Cardiac muscle cell (in vitro differentiated cells and primary cell): ENCODE measurements around the gene FLNB. TPM values are rescaled to one million over a fixed set of nuclear protein-coding genes. Genes with fewer than 3 reads are reported as not detected.
A peak's percentile ranks its signal among the peaks of the same experiment; 100 is the strongest.

Experiments used
- DNase-seq, 2 donors: peaks; one replicate each; pipeline versions ENCODE4 v3.0.0 to v3.0.0-alpha.2; 2010 to 2017; ENCODE audit warnings: low read depth in 1 of 2, low spot score in 1 of 2
- H3K27ac ChIP-seq: fragments of 200-600 bp; sonication (generic); 2 replicates; pipeline ENCODE4 v1.5.1; 2016
- H3K27me3 ChIP-seq: fragments of 200-600 bp; sonication (generic); 2 replicates; pipeline ENCODE4 v1.6.0; 2016; ENCODE audit warnings: control low read depth
- H3K36me3 ChIP-seq: fragments of 200-600 bp; sonication (generic); 2 replicates; pipeline ENCODE4 v1.5.1; 2016; ENCODE audit warnings: control low read depth
- H3K4me1 ChIP-seq: fragments of 200-600 bp; sonication (generic); 2 replicates; pipeline ENCODE4 v1.8.1; 2017; ENCODE audit warnings: low read depth, mild to moderate bottlenecking, mixed run types
- H3K4me3 ChIP-seq: fragments of 200-600 bp; sonication (generic); 2 replicates; pipeline ENCODE4 v1.5.1; 2016; ENCODE audit warnings: mild to moderate bottlenecking
- H3K9me3 ChIP-seq: fragments of 200-600 bp; sonication (generic); 2 replicates; pipeline ENCODE4 v1.5.1; 2017; ENCODE audit warnings: low read depth, mild to moderate bottlenecking, control low read depth
- CTCF ChIP-seq: IDR thresholded peaks from 2 replicates; pipeline ENCODE4 v1.5.1; 2012; ENCODE audit warnings: low read depth, mild to moderate bottlenecking, low read length
- polyA plus RNA-seq: library from polyadenylated mRNA; unstranded; fragments of >200 nt; fragmentation: Nextera tagmentation; extraction: Ambion mirVana; gene quantifications from 2 replicates; pipeline ENCODE4 v1.2.1, GENCODE V29; 2016
- total RNA-seq: library from RNA; depleted of rRNA; stranded (reverse); fragments of >200 nt; gene quantifications from 2 replicates; pipeline ENCODE4 v1.2.3, GENCODE V29; 2016

Gene FLNB
- total and polyA plus RNA-seq, 2 experiments from 2014 or later, result 12.1 to 28.7 TPM

GRCh38 chr3:58184982-58185360 is 176.7 kb downstream of the FLNB start:
- peaks cover 17% of the 10 kb centered on the region for H3K4me1 ChIP-seq
- no peaks in the 10 kb centered on the region for H3K9me3 ChIP-seq
- no peak for TF ChIP-seq CTCF
- no peaks in the 10 kb centered on the region for H3K36me3 ChIP-seq
- no peak overlapping the region for H3K27ac ChIP-seq
- H3K4me3 ChIP-seq, result no peak overlapping the region
- no peak for DNase-seq
- H3K27me3 ChIP-seq, result peaks cover 18% of the 10 kb centered on the region

DNA sequence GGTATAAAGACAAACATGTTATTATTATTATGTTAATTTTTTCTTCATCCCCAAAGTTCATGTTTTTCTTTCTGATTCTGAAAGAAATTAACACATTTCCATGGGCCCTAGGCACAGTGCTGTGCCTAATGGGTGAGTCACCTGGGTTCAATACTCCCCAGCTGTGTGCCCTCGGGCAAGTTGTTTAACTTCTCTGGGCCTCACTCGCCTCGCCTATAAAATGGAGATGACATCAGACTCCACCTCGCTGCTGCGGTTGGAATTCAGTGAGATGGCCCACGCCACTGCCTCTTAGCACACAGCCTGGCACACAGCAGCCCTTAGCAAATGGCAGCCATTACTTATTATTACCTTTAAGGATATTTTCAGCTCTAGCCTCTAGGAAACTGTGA is 179.9 kb downstream of the FLNB start:
- Histone ChIP-seq H3K27ac (no peak overlapping the region), H3K36me3 (no peaks in the 10 kb centered on the region), H3K9me3 (no peaks in the 10 kb centered on the region), H3K4me3 (no peak overlapping the region), H3K4me1 (peaks cover 31% of the 10 kb centered on the region), H3K27me3 (peaks cover 7% of the 10 kb centered on the region)
- no peak for DNase-seq
- no peak for TF ChIP-seq CTCF

DNA sequence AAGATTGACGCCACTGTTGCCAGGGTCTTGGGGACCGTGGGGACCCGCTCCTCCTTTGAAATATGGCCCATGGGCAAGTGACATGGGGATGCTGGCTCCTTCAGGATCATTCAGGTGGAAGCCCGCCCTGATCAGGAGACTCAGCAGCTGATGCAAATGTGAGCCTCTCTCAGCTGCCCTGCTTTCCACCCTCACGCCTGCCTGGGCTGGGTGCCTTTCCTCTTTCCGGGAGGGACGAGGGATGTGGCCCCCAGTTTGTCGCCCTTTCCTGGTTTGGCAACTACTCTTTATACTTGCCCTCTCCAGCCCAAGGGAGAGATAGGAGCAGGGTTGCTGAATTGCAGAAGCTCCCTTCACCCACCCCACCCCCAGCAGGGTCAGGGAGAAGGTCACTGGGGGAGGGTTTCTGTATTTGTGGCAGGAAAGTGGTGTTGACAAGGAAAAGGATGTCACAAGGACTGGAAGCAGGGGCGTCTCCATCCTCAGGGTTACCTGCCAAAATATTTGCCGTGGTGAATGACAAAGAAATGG is 180.8 kb downstream of the FLNB start:
- no peak for TF ChIP-seq CTCF
- Histone ChIP-seq H3K27me3 (peaks cover under 1% of the 10 kb centered on the region), H3K4me1 (peaks cover 31% of the 10 kb centered on the region), H3K4me3 (no peak overlapping the region), H3K36me3 (no peaks in the 10 kb centered on the region), H3K27ac (no peak overlapping the region), H3K9me3 (no peaks in the 10 kb centered on the region)
- peak in 1 of 2 donors; percentile 68 for DNase-seq

DNA sequence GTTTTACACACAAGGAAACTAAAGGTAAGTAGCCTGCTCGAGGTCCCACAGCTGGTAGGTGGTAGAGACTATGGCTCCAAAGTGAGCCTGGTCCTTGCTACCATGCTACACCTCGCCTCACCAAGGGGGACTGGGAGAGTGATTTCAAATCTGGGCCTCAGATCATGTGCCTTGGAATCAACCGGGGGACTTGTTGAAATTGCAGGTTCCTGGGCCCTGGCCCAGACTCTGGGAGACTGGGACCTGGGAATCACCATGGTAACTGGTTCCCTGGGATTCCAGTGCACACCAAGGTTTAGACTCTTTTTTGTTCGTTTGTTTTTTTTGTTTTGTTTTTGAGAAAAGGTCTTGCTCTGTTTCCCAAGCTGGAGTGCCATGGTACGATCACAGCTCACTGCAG is 181.5 kb downstream of the FLNB start:
- H3K4me3 ChIP-seq, result no peak overlapping the region
- H3K9me3 ChIP-seq, result no peaks in the 10 kb centered on the region
- TF ChIP-seq CTCF, result no peak
- no peaks in the 10 kb centered on the region for H3K27me3 ChIP-seq
- H3K27ac ChIP-seq, result no peak overlapping the region
- peaks cover 31% of the 10 kb centered on the region for H3K4me1 ChIP-seq
- no peaks in the 10 kb centered on the region for H3K36me3 ChIP-seq
- no peak for DNase-seq

GRCh38 chr3:58190291-58190690 is 182.1 kb downstream of the FLNB start:
- Histone ChIP-seq H3K27ac (no peak overlapping the region), H3K9me3 (no peaks in the 10 kb centered on the region), H3K4me1 (peaks cover 31% of the 10 kb centered on the region), H3K27me3 (no peaks in the 10 kb centered on the region), H3K36me3 (no peaks in the 10 kb centered on the region), H3K4me3 (no peak overlapping the region)
- TF ChIP-seq CTCF, result no peak
- no peak for DNase-seq

DNA sequence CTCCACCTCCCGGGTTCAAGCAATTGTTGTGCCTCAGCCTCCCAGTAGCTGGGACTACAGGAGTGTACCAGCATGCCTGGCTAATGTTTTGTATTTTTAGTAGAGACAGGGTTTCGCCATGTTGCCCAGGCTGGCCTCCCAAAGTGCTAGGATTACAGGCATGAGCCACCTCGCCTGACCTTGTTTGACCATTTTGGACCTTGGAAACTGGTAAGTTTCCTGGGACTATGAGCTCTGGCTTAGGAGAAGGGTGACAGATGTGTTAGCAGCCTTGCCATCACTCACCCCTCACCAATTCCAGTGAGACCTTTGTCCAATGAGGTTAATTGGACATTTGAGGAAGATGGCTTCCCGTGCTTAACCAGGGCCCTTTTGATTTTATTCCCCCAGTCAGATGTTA is 182.7 kb downstream of the FLNB start:
- no peaks in the 10 kb centered on the region for H3K9me3 ChIP-seq
- no peaks in the 10 kb centered on the region for H3K27me3 ChIP-seq
- no peak for DNase-seq
- H3K4me3 ChIP-seq, result no peak overlapping the region
- H3K36me3 ChIP-seq, result no peaks in the 10 kb centered on the region
- H3K27ac ChIP-seq, result no peak overlapping the region
- TF ChIP-seq CTCF, result no peak
- peaks cover 31% of the 10 kb centered on the region for H3K4me1 ChIP-seq
